WERI-Rb-1 (cell line): ENCODE data around the gene HDAC4.

Source experiments
- DNase-seq: peaks from one replicate; pipeline ENCODE4 v3.0.0-alpha.2; 2020
- H3K27ac ChIP-seq: fragments of 250-450 bp; sonication (Bioruptor Pico); 2 replicates; pipeline ENCODE4 v1.5.1; 2020; ENCODE audit warnings: mild to moderate bottlenecking, moderate library complexity
- H3K27me3 ChIP-seq: fragments of 250-450 bp; sonication (Bioruptor Pico); 2 replicates; pipeline ENCODE4 v1.5.1; 2021; ENCODE audit warnings: mild to moderate bottlenecking, low read depth, moderate library complexity; ENCODE audit not compliant: insufficient read depth, severe bottlenecking
- H3K36me3 ChIP-seq: fragments of 250-450 bp; sonication (Bioruptor Pico); 2 replicates; pipeline ENCODE4 v1.5.1; 2020; ENCODE audit warnings: mild to moderate bottlenecking, moderate library complexity
- H3K4me3 ChIP-seq: 2 replicates; pipeline ENCODE4 v1.5.1; 2011; ENCODE audit warnings: low read depth, mild to moderate bottlenecking, control low read depth, low read length
- H3K9me3 ChIP-seq: fragments of 250-450 bp; sonication (Bioruptor Pico); 2 replicates; pipeline ENCODE4 v1.5.1; 2021; ENCODE audit warnings: mild to moderate bottlenecking, moderate library complexity; ENCODE audit not compliant: severe bottlenecking
- TF ChIP-seq, protein P1 (sequence below): IDR thresholded peaks from 2 replicates; pipeline ENCODE4 v1.5.1; 2011; ENCODE audit warnings: low read depth, mild to moderate bottlenecking, control low read depth, inconsistent platforms, low read length

HDAC4 gene

DNA sequence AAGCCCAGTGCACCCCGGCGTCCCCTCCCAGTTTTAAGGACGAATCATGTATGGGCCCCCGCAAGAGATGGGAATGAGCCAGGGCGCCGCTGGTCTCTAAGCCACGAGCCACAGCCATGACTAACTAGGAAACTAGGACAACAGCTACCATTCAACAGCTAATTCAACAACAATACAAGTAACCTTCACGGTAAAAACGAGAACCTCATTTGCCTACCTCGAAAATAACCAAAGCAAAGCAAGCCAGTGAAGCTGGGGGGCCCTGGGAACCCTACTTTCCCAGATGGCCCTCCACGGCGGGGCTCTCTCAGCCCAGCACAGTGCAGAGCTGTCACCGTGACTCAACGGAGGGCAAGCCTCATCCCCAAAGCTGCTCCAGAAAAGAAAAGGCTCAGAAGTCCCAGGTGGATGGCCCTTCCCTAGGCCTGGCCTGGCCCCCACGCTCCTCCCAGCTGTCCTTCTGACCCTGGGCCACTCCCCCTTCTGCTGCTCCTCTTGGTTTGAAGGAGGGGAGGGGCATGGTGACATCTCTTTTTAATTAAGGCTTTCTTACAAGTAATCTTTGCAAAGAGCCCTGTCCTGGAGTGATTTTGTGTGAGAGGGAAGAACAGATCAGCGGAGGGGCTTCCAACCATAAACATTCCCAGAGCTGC lies 126.3 kb downstream of the HDAC4 start:
- TF ChIP-seq, protein P1, sequence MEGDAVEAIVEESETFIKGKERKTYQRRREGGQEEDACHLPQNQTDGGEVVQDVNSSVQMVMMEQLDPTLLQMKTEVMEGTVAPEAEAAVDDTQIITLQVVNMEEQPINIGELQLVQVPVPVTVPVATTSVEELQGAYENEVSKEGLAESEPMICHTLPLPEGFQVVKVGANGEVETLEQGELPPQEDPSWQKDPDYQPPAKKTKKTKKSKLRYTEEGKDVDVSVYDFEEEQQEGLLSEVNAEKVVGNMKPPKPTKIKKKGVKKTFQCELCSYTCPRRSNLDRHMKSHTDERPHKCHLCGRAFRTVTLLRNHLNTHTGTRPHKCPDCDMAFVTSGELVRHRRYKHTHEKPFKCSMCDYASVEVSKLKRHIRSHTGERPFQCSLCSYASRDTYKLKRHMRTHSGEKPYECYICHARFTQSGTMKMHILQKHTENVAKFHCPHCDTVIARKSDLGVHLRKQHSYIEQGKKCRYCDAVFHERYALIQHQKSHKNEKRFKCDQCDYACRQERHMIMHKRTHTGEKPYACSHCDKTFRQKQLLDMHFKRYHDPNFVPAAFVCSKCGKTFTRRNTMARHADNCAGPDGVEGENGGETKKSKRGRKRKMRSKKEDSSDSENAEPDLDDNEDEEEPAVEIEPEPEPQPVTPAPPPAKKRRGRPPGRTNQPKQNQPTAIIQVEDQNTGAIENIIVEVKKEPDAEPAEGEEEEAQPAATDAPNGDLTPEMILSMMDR, result no peak
- no peaks in the 10 kb centered on the region for H3K9me3 ChIP-seq
- no peaks in the 10 kb centered on the region for H3K27me3 ChIP-seq
- peak; percentile 65 for DNase-seq
- peak overlapping the region; percentile 82 for H3K27ac ChIP-seq
- H3K4me3 ChIP-seq, result no peak overlapping the region
- no peaks in the 10 kb centered on the region for H3K36me3 ChIP-seq

DNA sequence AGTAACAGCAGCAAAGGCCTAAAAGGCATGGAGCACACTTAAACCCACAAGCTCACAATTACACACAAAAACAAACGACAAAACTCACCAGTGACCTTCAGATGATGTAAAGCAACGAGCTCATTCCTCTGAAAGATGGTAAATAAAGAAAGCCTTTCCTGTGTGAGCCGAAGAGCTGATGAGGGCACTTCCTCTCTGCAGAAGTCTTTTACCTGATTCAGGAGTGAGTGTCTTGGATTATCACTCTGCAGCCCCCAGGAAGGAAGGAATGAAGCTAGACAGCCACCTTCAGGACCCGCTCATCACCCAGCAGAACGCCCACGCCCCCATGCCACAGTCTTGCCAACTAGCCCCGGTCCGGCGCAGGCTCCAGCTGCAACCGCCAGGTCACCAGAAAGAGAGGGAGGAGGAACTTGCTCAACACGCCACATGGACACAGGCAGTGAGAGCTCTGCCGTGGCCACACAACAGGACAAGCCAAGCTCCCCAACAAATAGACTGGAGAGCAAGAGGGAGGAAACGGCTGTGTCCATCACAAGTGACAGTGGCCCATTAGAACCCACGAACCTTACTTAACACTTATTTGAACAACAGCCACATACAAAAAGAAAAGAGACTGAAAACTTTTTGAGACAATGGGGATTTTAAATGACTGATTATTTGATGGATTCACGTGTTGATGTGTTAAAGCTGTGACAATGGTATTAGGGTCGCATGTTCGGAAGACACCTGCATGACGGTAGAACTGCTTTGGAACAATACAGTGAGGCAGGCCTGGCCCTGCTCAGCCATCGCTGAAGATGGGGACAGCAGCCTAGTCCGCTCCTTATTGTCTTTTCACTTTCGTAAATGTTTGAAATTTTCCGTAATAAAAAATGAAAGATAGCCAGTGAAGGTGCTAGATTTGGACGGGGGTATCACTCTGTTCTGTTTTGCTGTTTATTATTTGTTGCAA lies 127.3 kb downstream of the HDAC4 start:
- H3K36me3 ChIP-seq, result no peaks in the 10 kb centered on the region
- no peak overlapping the region for H3K27ac ChIP-seq
- H3K27me3 ChIP-seq, result no peaks in the 10 kb centered on the region
- TF ChIP-seq, protein P1, result no peak
- H3K4me3 ChIP-seq, result no peak overlapping the region
- no peak for DNase-seq
- H3K9me3 ChIP-seq, result no peaks in the 10 kb centered on the region

DNA sequence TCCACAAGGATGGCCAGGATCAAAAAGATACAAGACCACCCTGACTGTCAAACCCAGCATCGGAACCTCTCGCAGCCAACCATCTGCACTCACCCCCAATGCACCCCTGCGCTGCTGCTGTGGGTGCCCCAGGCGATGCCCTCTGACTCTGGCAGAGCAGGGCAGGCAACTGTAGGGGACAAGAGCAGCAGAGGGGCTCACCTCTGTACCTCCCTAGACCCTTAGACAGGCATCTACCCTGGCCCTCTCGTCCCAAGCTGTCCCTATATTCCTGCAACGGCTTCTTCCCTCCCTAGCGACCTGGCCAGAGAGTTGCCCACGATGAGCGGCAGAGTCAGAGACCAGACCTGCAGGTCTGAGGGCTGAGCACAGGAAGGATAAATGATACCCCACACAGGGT lies 128.2 kb downstream of the HDAC4 start:
- H3K9me3 ChIP-seq, result no peaks in the 10 kb centered on the region
- no peak overlapping the region for H3K27ac ChIP-seq
- H3K27me3 ChIP-seq, result no peaks in the 10 kb centered on the region
- TF ChIP-seq, protein P1, result no peak
- no peaks in the 10 kb centered on the region for H3K36me3 ChIP-seq
- no peak for DNase-seq
- no peak overlapping the region for H3K4me3 ChIP-seq

DNA sequence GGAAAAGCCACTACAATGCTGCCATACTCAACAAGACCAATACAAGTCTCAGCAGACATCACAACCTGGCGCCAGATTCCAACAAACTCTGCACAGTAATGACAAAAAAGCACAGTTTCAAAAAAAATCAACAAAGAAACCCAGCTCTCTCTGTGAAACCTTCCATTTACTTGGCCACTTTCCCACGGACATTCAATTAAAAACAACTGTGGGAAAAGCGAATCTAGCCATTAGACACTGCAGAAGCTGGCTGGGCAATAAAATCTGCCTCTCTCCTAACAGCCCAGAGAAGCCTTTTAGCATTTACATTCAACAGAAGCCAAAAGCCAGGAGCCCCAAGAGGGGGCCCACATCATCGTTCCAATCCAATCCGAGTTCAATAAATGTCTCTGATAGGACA lies 128.9 kb downstream of the HDAC4 start:
- Histone ChIP-seq H3K4me3 (no peak overlapping the region), H3K36me3 (no peaks in the 10 kb centered on the region), H3K27me3 (no peaks in the 10 kb centered on the region), H3K9me3 (no peaks in the 10 kb centered on the region), H3K27ac (no peak overlapping the region)
- no peak for DNase-seq
- TF ChIP-seq, protein P1, result no peak

DNA sequence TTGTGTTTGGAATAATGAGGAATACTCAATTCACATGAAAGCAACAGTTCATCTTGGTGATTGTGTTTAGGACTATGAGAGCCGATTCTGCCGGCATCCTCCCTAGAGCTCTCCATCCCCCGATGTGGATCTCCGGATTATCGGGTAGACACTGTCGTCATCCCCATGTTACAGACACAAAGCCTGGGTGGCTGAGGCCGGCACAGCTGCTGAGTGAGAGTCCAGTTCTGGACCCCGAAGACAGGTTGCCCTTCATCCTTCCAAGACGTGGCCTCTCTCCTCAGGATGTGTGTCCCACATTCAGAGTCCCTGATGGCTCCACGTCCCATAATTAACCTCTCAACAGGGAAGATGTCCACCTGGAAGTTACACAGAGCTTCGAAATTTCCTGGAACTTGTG lies 129.3 kb downstream of the HDAC4 start:
- H3K27ac ChIP-seq, result no peak overlapping the region
- no peak overlapping the region for H3K4me3 ChIP-seq
- no peak for DNase-seq
- TF ChIP-seq, protein P1, result no peak
- no peaks in the 10 kb centered on the region for H3K36me3 ChIP-seq
- no peaks in the 10 kb centered on the region for H3K9me3 ChIP-seq
- H3K27me3 ChIP-seq, result no peaks in the 10 kb centered on the region
